ENCODE results near the gene WDR62. TPM values are rescaled to one million over a fixed set of nuclear protein-coding genes. Genes with fewer than 3 reads are reported as not detected.

The WDR62 gene
- total RNA-seq, 1 experiment from 2014 or later, result 30.0 TPM

- H3K9ac ChIP-seq (ENCODE audit: extremely low read depth, insufficient read length, low read length), result no peak overlapping the region
- no CpG with 5 or more reads among the region's 10 CpGs for WGBS (ENCODE audit: extremely low coverage, insufficient read length, low lambda C conversion rate)
- no peak overlapping the region for H3K4me2 ChIP-seq (ENCODE audit: insufficient read depth, insufficient read length, low read length)
- H3K56ac ChIP-seq (ENCODE audit: insufficient read length, low read depth, low read length), result no peak overlapping the region
- H2BK20ac ChIP-seq (ENCODE audit: low read depth, low read length, poor library complexity, severe bottlenecking), result no peak overlapping the region
- H3K79me1 ChIP-seq (ENCODE audit: insufficient read depth, low read depth, low read length, poor library complexity, severe bottlenecking), result no peaks in the 10 kb centered on the region
- H2AK5ac ChIP-seq (ENCODE audit: insufficient read length, low read length), result no peak overlapping the region
- H4K5ac ChIP-seq (ENCODE audit: insufficient read length, low read depth, low read length), result no peak overlapping the region
- no peak overlapping the region for H4K8ac ChIP-seq (replicated peaks; ENCODE audit: insufficient read length, low read depth, low read length)
- no peaks in the 10 kb centered on the region; the same call in 1 of the 2 replicates for H3K79me2 ChIP-seq (ENCODE audit: insufficient read depth, low read length)
- no peak overlapping the region for H2AFZ ChIP-seq (ENCODE audit: low read length)
- Mint-ChIP-seq H3K36me3 (ENCODE audit: insufficient read depth in 1 of 3, low read depth in 3 of 3) (peaks cover 18 to 44% (median 36%) of the 10 kb centered on the region in 3 experiments; a peak in 6 of 7 replicates), H3K4me3 (peak overlapping the region; percentile 58 to 95), H3K27ac (no peak overlapping the region), H3K27me3 (ENCODE audit: low read depth) (peaks cover 3% of the 10 kb centered on the region; the same call in 1 of the 2 replicates), H3K9me3 (no peaks in the 10 kb centered on the region; a peak in 1 of 5 replicates), H3K4me1 (peaks cover 35 to 47% of the 10 kb centered on the region in 2 experiments)
- H3K23me2 ChIP-seq (ENCODE audit: insufficient read length, low read depth, low read length, poor library complexity, severe bottlenecking), result peaks cover 14% of the 10 kb centered on the region
- no peak overlapping the region for H4K91ac ChIP-seq (ENCODE audit: insufficient read length, low read depth, low read length)
- DNase-seq, result no peak
- no peak overlapping the region for H2BK12ac ChIP-seq (ENCODE audit: insufficient read length, low read depth, low read length)
- H3K18ac ChIP-seq (ENCODE audit: insufficient read length, low read depth, low read length), result no peak overlapping the region
- no peak overlapping the region for H3T11ph ChIP-seq (ENCODE audit: low read length)
- H3K27me3 ChIP-seq (ENCODE audit: insufficient read depth, low read length), result no peaks in the 10 kb centered on the region
- no peaks in the 10 kb centered on the region for H4K20me1 ChIP-seq (ENCODE audit: control insufficient read depth, insufficient read depth, insufficient read length)
- H3K23ac ChIP-seq (ENCODE audit: insufficient read length, low read depth, low read length), result no peak overlapping the region
- H3K4ac ChIP-seq (ENCODE audit: low read depth, low read length), result no peak overlapping the region
- peaks cover 2% of the 10 kb centered on the region; the same call in 1 of the 2 replicates for H3K4me1 ChIP-seq (ENCODE audit: insufficient read depth, low read length)
- TF ChIP-seq CTCF (conservative IDR thresholded peaks at IDR 0.05), result no peak
- H2BK5ac ChIP-seq (ENCODE audit: insufficient read length, low read length), result no peak overlapping the region
- H2BK15ac ChIP-seq (ENCODE audit: low read depth, low read length), result no peak overlapping the region
- H3K14ac ChIP-seq (ENCODE audit: insufficient read depth, low read length), result no peak overlapping the region
- H2BK120ac ChIP-seq (ENCODE audit: low read depth, low read length, poor library complexity, severe bottlenecking), result no peak overlapping the region
- H3K27ac ChIP-seq (ENCODE audit: insufficient read length, low read depth, low read length), result no peak overlapping the region
- no peaks in the 10 kb centered on the region for H3K9me3 ChIP-seq (ENCODE audit: control insufficient read depth, low read depth, low read length)
Measured at GRCh38 chr19:36112678-36113077, 58.0 kb downstream of the WDR62 start.

All from H9 (cell line).